GM10847 (cell line): ENCODE measurements around the gene STUB1.
A peak's percentile ranks its signal among the peaks of the same experiment; 100 is the strongest.

Experiments used
- POLR2A ChIP-seq: IDR thresholded peaks from 2 replicates; pipeline ENCODE4 v1.6.1; 2011; ENCODE audit not compliant: insufficient read length; ENCODE audit errors: extremely low read depth

The STUB1 gene

DNA sequence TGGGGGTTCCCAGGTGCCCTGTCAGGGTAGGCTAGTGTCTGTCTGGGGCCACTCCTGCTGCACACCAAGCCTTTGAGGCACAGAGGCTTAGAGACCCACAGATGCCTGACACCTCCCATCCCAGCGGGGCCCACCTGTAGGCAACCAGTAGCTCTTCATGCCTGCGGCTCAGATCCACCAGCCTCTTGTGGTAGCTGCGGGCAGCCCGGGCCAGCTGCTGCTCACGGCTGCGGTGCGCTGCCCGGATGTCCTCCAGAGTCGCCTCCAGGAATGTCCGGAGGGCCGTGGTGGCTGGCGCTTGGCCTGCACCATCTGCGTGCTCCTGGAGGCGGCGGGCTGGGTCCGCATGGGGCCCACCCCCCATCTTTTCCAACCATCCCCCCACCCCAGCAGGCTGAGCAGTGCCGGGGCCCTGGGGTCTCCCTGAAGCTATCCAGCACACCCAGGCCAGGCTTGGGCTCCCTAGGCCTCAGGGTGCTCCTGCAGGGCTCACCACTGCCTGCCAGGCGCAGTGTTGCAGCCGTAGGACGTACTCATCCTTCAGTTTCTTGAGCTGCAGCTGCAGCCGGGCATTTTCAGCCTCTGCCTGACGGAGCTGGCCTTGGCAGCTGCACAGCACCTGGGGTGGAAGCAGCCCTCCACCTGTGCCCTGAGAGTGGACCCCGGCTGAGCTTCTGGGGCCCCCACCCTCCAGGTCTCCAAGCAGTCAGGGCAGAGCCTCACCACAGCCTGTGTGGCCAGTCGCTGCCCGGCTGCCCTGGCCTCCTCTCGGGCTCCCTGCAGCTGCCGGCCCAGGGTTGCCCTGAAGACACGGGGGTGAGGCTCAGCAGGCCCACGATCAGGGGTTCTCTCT, 44.2 kb downstream of the STUB1 start:
- TF ChIP-seq POLR2A, result no peak

DNA sequence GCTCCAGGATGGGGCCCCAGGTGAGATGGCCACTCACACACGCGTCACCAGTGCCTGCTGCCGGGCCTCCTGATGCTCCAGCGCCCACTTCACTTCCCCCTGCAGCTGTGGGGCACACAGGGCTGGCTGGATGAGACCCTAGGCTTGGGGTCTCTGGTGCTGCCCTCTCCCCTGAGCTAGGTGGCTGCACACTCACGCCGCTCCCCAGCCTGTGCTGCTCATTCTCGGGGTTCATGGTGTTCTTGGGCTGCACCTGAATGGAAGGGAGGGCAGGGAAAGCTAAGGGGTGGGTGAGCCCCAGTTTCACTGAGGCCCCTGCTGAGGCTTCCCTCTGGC, 44.8 kb downstream of the STUB1 start:
- no peak for TF ChIP-seq POLR2A

DNA sequence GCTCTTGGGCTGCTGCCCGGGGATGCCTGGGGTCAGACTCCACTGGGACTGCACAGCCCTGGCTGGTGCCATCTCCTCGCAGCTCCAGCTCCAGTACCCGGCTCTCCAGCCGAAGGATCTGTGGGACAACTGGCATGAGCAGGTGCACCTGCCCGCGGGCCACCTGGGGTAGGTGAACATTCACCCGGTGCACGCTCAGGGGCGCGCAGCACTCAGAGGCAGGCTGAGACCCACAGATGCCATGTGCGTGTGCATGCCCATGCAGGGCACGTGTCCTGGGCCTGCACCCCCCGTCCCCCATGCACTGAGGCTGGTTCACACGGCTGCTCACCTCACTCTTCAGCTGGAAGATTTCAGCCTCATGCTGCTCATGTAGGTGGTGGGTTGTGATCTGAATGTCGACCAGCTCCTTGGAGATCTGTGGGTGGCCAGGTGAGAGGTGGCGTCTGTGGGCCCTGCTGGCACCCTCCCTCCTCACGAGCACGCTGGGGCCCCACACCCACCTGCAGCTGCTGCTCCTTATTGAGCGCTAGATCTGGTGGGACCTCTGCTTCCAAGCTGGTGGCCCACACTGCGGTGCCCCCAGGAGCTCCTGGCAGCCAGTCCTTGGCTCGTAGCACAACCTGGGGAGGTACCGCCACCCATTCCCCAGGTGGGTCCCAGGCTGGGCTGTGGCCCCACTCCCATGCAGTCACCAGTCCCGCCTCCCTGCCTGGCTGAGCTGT, 45.4 kb downstream of the STUB1 start:
- no peak for TF ChIP-seq POLR2A

DNA sequence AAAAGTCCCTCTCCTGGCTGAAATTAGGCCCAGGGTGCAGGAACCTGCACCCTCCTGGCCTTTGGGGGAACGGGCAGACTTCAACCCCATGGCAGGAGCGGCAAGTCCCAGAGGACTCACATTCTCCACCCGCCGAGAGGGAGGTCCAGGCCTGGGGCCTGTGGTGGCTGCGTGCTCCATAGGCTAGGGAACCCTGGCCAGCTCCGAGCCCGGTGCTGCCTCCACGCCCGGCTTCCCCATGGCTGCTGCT, 45.9 kb downstream of the STUB1 start:
- TF ChIP-seq POLR2A, result no peak

DNA sequence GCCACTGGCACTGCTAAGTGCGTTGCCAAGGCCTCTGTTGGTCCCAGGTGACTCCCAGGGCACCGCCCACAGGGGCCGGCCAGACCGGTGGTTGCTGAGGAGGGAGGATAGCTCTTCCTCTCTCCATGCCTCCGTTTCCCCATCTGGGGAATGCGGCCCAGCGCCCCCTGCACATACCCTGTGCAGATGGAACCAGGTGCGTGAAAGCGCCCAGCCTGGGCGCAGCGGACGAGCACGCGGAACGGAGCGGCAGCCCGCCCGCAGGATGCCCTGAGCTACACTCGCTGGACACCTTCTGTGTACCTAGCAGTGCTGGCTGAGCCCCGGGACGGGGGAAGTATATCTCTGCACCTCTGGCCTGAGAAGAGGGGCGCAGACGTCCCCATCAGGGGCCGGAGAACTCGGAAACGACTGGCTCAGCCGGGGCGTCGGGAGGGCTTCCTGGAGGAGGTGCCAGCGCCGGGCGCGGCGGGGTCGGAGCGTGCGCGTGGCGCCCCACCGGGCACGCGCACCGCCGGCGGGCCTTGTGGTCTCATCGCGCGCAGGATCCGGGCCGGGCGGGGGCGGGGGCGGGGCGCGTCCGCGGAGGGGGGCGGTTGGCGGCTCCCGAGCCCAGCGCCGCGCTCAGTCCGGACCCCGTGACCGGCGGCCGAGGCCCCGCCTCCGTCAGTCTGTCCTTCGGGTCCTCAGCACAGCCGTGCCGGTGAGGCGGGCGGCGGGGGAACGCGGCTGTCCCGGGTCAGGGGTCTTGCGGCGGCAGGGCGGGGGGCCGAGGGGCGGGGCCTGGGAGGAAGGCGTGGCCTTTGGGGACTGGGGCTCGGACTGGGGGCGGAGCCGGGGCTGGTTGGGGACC, 46.5 kb downstream of the STUB1 start, which contains the start of the genes CCDC78 and HAGHL:
Gene CCDC78, minus strand, starts transcription at position 6 of the 853 bp plus-strand sequence. CDS start 76 bp downstream, outside the sequence.
Gene HAGHL, plus strand, starts transcription at position 669 of the 853 bp plus-strand sequence. CDS start 404 bp downstream, outside the sequence.
- no peak for TF ChIP-seq POLR2A

DNA sequence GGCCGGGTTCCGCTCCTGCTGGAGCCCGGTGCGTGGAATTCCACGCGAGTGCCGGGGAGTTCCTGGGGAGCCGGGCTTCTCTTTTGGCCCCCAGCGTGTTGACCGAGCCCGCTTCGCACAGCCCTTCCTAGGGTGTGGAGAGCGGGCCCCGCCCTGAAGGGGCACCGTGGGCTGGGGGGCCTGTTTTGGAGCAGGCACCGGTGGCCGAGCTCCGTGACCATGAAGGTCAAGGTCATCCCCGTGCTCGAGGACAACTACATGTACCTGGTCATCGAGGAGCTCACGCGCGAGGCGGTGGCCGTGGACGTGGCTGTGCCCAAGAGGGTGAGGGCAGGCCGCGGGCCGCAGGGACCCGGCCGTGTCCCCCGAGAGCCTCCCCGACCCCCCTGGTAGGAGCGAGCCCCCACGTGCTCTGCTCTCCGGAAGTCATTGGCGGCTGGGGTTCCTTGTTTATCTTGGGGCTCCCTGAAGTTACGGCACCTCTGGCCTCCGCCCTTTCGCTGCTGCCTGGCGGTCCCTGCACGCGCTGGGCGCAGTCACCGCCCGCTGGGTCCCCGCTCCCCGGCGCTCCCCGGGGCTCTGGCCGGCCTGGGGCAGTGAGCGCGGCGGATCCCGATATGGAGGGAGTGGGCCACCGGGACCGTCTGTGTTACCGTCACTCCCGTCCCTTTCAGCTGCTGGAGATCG, 47.2 kb downstream of the STUB1 start:
- TF ChIP-seq POLR2A, result peak; percentile 9

DNA sequence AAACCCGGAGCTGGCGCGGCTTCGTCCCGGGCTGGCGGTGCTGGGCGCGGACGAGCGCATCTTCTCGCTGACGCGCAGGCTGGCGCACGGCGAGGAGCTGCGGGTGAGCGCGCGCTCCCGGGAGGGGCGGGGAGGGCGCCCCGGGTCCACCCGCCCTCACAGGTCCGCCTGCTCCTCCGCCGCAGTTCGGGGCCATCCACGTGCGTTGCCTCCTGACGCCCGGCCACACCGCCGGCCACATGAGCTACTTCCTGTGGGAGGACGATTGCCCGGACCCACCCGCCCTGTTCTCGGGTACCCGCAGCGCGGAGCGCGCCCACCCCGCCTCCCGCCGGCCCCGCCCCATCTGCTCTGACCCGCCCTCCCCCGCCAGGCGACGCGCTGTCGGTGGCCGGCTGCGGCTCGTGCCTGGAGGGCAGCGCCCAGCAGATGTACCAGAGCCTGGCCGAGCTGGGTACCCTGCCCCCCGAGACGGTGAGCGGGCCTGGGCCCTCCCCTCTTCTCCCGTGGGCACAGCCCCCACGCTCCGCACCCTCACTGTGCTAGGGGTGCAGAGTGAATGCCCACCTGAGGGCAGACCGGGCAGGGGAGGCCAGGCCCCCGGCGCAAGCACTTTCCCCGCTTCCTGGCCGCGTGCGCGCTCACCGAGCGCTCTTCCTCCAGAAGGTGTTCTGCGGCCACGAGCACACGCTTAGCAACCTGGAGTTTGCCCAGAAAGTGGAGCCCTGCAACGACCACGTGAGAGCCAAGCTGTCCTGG, 48.1 kb downstream of the STUB1 start:
- TF ChIP-seq POLR2A, result no peak

DNA sequence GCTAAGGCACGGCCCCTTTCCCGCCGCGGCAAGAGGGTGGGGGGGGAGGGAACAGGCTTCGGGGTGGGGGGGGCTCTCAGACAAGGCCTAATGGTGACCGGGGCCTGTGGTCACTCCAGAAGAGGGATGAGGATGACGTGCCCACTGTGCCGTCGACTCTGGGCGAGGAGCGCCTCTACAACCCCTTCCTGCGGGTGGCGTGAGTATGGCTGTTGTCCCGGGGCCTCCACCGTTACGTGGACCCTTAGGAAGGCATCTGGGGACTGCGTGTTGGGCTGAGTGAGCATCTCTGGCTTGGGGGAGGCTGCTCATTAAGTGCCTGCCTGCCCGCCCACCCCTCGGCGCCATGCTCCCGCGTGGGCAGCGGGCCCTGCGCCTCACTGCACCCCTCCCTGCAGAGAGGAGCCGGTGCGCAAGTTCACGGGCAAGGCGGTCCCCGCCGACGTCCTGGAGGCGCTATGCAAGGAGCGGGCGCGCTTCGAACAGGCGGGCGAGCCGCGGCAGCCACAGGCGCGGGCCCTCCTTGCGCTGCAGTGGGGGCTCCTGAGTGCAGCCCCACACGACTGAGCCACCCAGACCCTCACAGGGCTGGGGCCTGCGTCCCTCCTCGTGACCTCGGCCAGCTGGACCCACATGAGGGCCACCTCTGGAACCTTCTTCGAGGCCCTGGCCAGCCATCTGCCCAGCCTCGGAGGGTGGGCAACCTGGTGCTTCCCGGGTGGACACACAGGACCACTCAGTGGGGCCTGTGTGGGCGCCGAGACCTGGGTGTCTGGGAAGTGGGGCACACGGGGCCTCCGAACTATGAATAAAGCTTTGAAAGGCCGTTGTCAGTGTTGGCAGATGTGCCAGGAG, 48.9 kb downstream of the STUB1 start:
- TF ChIP-seq POLR2A, result no peak

DNA sequence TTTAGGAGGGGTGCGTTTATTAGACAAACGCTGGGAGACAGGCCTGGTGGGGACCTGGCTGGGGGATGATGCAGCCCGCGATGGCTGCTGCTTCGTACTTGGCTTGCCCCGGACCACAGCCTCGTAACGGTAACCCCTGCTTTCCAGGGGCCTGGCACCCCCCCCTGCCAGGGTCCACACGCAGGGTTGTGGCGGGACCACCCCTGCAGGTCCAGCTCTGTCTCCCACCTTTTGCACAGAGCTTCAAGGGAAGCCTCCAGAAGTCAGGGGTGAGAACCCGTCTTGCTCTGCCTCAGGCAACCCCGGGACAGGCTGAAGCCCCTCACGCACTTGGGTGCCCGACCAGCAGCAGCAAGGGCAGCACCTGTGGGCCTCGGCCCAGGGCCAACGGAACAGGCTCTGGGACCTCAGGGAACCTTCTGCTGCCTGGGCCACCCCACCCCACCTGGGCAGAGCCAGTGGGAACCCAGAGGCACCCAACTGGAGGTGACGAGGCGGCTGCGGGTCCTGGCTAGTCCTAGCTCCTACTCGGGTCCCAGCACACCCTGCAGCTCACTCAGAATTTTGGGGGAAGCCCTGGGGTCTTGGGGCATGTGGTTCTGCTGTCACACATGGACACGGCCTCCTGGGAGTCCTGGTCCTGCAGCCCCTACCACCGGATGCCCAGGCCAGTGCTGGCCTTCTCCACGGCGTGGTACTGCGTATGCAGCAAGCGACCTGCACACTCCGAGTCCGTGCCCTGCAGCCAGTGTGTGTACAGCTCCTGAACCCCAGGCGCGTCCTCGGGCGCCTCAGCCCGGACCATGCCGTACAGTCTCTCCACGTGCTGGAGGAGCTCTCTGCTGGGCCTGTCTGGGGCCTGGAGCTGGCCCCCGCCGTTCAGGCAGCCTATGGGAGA, 49.8 kb downstream of the STUB1 start:
- no peak for TF ChIP-seq POLR2A

DNA sequence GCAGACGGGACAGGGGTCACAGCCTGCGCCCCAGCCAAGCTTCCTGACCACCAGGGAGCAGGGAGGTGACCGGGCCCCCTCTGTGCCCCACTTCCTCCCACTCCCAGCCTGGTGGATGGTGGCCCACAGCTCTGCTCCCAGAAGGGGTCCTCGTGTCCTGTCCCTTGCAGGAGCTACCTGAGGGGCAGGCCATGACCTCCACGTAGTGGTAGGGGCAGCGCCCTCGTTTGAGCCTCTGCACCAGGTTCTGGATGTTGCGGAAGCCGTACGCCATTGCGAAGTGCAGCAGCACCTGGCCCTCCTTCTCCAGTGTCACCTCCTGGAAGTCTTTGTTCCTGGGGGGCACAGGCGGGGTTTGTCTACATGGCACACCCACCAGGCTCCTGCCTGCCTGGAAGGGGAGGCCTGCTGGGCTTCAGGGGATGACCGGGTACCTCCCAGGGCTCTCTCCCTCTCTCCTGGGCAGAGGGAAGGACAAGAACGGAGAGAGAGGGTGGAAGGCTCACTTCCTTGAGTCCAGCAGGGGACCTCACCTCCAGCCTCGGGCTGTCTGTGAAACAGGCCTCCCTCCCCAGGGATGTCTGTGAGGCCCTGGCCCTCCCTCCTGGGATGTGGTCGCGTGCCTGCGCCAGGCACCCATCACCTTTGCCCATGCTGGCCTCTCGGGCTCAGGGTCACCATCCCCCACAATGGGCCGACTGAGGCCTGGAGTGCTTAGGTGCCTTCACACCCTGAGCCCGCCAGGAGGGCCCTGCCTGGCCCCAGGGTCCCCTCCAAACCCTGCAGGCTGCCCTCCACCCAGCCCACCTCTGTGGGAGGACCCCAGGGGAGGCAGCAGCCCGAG, 50.7 kb downstream of the STUB1 start:
- TF ChIP-seq POLR2A, result no peak

DNA sequence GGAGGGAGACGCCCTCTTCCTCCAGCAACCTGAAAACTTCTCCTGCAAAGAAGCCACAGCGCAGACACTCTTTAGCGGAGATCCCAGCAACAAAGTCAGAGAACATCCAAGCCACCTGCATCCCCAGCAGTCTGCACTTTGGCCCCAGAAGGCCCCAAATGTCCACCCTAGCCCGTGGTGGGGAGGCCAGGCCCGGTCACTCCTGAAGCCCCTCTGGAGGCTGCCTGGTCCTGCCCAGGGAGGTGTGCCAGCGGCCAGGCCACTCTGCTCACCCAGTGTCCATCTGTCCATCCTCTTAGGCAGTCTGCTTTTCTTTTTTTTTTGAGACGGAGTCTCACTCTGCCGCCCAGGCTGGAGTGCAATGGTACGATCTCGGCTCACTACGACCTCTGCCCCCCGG, 52.1 kb downstream of the STUB1 start:
- TF ChIP-seq POLR2A, result no peak
